ENCODE measurements around the gene CYBA.

- TF ChIP-seq CTCF (IDR thresholded peaks at IDR 0.05 in 2 of 3, conservative IDR thresholded peaks at IDR 0.05 in 1 of 3; ENCODE audit: insufficient read depth in 2 of 3, low read depth in 1 of 3, low read length in 3 of 3): no peak
- TF ChIP-seq TCFL5 (CRISPR knock-in tag; conservative IDR thresholded peaks at IDR 0.05): no peak
- TF ChIP-seq PTBP1 (IDR thresholded peaks at IDR 0.05; ENCODE audit: low read depth, low read length): no peak
- TF ChIP-seq KDM1A (IDR thresholded peaks at IDR 0.05): no peak
- no peak for TF ChIP-seq ZNF232 (CRISPR knock-in tag; IDR thresholded peaks at IDR 0.05)
- TF ChIP-seq ARHGAP35 (IDR thresholded peaks at IDR 0.05; ENCODE audit: partially characterized antibody): no peak
- TF ChIP-seq HMGXB4 (CRISPR knock-in tag; IDR thresholded peaks at IDR 0.05): no peak
- no peak for TF ChIP-seq BHLHE40 (IDR thresholded peaks at IDR 0.05; ENCODE audit: low read length)
Measured at GRCh38 chr16:88593489-88593888, 57.4 kb downstream of the CYBA start.
